ENCODE results near the gene RTKN.
"Not testable (repeated sequence)": the region's sequence is repeated elsewhere in the genome, so short reads cannot be mapped to it uniquely, and the experiment has no call there.

DNA sequence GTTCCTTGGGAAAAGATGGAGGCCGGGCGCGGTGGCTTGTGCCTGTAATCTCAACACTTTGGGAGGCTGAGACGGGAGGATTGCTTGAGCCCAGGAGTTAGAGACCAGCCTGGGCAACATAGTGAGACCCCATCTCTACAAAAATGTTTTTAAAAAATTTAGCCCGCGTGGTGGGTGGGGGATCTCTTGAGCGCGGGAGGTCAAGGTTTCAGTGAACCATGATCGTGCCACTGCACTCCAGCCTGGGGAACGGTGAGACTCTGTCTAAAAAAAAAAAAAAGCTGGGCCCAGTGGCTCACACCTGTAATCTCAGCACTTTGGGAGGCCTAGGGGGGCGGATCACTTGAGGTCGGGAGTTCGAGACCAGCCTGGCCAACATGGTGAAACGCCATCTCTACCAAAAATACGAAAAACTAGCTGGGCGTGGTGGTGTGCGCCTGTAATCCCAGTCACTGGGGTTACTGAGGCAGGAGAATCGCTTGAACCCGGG is 42.0 kb upstream of the RTKN start:
- TF ChIP-seq, protein P1, sequence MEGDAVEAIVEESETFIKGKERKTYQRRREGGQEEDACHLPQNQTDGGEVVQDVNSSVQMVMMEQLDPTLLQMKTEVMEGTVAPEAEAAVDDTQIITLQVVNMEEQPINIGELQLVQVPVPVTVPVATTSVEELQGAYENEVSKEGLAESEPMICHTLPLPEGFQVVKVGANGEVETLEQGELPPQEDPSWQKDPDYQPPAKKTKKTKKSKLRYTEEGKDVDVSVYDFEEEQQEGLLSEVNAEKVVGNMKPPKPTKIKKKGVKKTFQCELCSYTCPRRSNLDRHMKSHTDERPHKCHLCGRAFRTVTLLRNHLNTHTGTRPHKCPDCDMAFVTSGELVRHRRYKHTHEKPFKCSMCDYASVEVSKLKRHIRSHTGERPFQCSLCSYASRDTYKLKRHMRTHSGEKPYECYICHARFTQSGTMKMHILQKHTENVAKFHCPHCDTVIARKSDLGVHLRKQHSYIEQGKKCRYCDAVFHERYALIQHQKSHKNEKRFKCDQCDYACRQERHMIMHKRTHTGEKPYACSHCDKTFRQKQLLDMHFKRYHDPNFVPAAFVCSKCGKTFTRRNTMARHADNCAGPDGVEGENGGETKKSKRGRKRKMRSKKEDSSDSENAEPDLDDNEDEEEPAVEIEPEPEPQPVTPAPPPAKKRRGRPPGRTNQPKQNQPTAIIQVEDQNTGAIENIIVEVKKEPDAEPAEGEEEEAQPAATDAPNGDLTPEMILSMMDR (IDR thresholded peaks at IDR 0.05): not testable (repeated sequence)
- TF ChIP-seq POLR2A (IDR thresholded peaks at IDR 0.05): not testable (repeated sequence)

Measured in Peyer's patch (tissue), 4 donors.